Activated CD4-positive, alpha-beta T cell treated with anti-CD3 and anti-CD28 coated beads for 4 hours (primary cell): ENCODE results near the gene DYTN.
"Not testable (repeated sequence)": the region's sequence is repeated elsewhere in the genome, so short reads cannot be mapped to it uniquely, and the experiment has no call there.

Source experiments
- DNase-seq, 2 donors: peaks; one replicate each; pipeline ENCODE4 v3.0.0-alpha.2; 2020

Gene DYTN, protein sequence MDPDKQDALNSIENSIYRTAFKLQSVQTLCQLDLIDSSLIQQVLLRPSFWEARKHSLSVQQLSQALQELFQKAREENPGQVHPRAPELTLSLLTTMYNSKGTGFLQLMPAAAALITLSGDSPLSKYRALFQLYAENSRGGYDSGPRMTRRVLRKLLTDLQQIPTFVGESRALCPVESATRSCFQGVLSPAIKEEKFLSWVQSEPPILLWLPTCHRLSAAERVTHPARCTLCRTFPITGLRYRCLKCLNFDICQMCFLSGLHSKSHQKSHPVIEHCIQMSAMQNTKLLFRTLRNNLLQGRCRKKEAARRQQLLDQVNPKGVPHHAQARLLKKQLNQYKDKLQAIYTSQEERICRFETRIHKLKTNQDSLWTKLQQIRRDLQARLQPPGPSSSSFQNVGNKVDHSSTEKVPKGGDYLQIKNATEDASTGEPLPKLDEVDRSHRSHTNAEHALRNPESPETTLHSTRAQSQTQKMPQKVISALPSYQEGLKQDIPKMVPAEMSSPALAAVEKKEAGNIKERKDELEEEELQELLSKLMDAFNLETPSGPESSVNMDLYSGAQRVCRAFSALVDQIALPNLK

DNA sequence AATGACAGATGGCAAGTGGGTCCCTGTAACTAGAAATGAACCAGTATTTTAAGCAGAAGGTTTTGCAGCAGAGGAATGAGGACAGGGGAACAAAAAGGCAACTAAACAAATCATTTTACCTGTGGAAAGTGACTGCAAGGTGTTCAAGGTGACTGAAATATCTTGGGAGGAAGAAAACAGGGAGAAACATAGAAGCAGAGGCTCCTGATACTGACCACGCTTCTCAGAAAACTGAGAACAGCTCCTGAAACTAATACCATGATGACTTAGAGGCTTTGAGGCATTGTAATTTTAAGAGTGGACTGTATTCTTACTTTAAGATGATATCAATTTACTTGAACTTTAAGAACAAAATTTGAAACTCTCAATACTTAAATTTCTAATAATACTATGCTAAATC, at the start of gene DYTN:
Gene DYTN (minus strand): TSS at position 101 of the 400 bp plus-strand sequence. CDS start 117 bp downstream, outside the sequence.
- no peak for DNase-seq

DNA sequence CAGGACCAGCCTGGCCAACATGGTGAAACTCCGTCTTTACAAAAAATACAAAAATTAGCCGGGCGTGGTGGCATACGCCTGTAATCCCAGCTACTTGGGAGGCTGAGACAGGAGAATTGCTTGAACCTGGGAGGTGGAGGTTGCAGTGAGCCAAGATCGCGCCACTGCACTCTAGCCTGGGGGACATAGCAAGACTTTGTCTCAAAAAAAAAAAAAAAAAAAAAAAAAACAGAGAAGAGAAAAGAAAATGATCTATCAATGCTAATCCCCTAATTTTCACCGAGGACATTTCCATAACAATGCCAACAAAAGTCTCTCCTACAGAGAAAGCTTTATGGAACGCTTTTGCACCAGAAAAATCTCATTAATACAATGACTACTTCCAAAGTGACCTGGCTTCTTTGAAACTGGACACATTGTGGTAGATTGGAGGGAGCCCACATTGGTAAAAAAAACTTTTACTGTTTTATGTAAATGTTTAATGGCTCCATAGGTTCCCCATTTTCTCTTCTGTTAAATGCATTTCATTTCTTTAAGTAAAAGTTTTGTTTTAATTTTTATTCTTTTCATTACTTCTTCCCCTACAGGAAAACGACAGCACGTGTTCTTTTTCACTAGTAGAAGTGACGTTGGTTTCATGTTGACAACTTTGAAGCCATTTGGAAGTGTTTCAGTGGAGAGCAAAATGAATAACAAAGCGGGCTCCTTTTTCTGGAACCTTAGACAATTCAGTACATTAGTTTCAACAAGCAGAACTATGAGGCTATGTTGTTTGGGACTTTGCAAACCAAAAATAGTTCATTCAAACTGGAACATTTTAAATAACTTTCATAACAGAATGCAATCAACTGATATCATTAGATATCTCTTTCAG, 48.1 kb upstream of the DYTN start:
- DNase-seq, result no peak

DNA sequence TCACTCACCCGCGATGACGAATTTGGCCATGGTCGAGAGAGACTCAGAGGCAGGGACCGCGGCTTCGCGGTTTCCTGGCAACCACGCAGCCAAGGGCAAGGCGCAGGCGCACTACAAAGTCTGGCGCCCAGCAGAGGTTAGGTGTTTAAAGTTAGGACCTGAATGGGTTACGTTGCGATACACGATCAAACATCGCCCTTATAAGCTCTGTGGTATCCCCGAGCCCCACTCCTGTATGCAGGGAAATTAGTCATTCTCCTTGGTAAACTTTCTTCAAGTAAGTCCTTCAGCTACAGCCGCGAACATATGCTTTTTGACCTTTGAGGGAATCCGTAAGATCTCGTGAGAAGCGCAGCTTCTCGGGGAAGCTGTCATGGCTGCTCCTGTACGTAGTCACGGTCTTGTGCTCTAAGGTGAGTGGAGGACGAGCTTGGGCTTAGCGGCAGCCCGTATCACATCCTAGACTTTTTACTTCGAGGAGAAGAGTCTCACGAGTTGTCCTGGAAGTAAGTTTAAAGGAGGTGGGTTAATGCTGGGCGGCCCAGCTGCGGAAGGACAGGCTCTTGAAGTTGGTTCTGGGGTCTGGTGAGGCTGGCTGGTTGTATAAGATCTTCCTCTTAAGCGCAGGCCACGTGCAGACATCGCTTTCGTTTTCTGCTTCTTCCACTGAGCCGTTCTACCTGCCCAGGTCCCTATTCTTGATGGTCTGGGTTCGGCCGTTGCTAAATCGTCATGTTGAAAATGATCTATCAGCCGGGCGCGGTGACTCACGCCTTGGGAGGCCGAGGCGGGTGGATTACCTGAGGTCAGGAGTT, 47.3 kb upstream of the DYTN start, which contains the start of the genes FASTKD2 and MDH1B:
Gene FASTKD2 (plus strand): TSS at position 365 of the 815 bp plus-strand sequence. CDS start 1,088 bp downstream, outside the sequence.
Gene MDH1B (minus strand): TSS at position 87 of the 815 bp plus-strand sequence. CDS start 57 bp downstream, at position 30.
- DNase-seq, result peak; percentile 79 to 82

DNA sequence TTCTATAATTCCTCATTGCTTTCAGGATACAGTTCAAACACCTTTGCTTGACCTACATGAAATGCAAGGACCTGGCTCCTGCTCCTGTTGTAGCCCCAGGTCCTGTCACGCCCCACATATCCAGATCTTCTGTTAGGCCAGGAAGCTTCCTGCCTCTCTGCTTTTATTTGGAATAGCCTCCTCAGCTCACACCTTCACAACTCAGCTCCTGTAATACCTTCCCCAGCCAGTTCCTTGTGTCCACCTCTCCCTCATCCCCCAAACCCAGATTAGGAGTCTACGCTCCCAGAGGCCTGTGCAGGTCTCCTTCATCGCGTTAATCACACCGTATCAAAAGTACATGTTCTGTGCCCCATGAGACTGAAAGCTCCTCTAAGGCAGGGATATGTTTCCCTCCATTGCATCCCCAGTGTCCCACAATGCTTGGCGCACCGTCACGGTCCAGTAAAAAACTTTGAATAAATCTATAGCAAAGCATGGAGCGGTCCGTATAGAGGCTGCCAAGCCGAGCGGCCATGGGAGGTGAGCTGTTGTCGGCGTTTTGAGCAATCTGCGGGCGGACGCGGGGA, 46.6 kb upstream of the DYTN start:
- DNase-seq, result no peak

DNA sequence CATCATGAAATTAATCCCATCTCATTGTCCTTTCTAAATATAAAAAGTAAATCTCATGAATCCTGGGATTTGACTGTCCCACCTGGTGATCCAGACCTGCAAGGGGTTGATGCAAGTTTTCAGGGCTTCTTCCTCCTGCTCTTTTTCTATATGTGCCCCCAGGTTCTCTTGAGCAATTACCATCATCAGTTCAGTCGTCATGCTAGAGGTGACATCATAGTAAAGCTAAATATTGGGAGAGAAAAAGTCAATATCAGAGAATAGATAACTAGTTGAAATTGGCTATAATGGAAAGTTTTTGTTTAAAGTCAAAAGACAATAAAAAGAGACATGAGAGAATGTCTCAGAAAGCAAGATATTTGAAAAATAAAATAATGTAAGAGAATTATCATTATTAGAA, 38.6 kb upstream of the DYTN start:
- DNase-seq, result no peak

DNA sequence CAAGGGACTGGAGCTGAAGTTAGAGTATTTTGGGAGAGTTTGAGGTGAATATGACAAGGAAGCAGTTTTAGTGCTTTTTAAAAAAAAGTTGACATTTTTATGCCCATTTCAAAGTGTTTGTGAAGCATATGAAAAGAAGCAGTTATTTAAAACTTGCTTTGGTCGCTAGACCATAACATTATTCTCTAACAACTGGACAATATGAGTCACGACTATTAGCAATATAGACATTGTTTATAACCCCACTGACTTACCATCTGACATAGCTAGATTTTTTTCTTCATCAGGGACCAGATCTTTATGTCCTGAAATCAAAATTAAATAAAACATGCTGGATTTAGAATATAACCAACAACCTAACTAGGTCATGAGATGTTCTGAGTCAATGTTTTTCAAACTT, 22.6 kb upstream of the DYTN start:
- DNase-seq, result no peak

DNA sequence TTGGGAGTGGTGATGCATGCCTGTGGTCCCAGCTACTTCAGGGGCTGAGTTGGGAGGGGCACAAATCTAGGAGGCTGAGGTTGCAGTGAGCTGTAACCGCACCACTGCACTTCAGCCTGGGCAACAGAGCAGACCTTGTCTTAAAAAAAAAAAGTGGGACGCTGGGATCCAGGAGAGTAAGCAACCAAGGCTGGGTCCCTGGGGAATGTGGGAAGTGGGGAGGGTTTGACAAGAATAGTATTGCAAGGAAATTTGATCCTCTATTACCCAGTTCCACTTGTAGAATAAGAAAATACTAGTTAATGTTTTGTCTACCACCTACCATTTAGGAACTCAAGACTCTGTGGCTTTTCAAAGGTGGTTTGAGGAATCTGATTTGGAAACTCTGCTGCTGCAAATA, 21.1 kb upstream of the DYTN start:
- no peak for DNase-seq

DNA sequence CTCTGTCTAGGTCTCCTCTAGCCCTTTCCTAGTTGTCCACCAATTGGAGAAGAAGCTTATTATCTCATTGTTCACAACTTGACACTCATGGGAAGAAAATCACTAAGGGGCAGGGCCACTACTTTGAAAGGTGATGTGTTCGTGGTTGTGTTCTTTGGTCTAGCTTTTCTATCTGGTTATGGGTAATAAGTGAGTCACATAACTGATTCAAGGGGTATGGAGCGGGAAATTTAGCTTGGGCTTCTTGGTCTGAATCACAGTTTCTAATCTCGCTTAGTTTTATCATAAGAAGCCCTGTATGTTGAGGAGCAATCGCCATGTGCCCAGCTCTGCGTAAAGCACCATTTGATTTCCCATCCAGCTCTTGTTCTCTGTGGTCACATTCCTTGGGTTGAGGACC, 18.7 kb upstream of the DYTN start:
- no peak for DNase-seq

DNA sequence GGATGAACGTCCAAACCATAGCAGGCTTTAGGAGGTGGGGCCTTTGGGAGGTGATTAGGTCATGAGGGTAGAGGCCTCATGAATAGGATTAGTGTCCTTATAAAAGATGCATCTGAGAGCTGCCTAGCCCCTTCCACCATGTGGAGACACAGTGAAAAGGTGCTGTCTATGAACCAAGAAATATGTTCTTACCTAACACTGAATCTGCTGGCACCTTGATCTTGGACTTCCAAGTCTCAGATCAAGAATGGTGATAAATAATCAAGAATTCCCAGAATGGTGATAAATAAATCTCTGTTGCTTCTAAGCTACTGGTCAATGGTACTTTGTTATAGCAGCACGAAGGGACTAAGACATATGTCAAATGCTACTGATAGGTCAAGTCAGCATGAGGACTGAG, 15.1 kb upstream of the DYTN start:
- no peak for DNase-seq

DNA sequence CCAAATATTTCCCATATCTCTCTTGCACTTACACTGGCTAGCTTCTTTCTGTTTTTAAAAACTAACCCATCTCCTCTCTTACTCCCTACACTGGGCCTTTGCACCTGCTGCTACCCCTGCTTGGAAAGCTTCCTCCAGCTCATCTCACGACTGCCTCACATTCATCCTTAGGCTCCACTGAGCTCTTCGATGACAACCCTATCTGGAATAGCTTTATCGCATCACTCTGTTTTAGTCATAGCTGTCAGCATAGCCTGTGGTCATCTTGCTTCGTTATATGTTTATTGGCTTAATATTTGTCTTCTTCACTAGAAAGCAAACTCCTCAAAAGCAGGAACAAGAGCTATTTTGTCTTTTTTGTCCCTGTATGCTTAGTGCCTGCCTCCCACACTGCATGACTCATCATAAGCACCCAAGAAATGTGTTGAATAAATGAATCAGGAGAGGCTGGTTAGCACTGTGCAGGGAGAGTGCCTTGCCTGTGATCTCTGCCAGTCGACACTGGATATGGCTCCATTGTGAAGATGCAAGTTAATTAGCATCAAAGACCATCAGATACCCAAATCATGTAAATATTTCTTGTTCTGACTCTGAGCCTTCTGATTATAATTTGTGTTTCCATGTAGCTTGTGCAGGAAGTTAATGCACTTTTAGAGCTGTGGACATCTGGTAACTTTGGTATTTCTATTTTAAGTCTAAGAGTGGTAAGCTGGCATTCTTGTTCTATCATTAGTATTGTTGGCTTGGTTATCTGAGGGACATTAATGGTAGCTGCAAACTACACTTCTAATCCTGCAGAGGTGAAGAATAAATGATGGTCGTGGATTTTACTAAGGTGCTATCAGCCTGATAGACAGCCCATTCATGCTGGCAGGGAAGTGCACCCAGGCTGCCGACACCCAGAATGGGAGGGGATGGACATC, 10.3 kb upstream of the DYTN start:
- no peak for DNase-seq

DNA sequence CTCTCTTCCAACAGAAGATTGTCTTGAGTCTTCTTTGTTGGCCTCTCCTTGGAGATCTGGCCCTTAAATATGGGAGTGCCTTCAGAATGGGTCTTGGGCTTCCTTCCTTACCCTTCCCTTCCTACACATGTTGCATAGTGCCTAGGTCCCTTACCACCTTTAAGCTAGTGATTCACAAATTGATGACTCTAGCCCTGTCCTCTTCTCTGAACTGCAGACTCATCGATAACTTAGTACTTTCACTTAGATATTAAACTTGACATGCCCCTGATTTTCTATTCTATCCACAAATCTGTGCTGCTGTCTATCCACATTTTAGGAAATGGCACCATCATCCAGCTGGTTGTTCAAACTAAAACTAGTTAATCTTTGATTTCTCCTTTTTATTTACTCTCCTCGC, 9.1 kb upstream of the DYTN start:
- DNase-seq, result no peak

DNA sequence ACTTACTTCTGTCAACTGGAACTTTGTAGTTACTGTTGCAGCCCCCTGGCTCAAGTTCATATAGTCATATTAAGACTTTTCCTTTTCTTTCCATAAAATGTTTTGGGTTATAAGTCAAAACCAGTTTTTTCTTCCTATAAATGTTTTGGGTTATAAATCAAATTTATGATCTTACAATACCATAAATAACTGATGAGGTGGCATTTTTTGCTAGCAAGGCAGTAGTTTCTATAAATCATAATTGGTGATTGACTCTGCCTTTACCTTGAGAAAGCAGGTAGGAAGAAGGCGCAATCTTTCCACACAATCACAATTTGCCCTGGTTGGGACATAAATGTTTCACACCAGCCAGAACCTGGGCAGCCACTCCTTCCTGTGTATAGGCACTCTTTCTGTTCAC, 5.1 kb upstream of the DYTN start:
- DNase-seq, result no peak

DNA sequence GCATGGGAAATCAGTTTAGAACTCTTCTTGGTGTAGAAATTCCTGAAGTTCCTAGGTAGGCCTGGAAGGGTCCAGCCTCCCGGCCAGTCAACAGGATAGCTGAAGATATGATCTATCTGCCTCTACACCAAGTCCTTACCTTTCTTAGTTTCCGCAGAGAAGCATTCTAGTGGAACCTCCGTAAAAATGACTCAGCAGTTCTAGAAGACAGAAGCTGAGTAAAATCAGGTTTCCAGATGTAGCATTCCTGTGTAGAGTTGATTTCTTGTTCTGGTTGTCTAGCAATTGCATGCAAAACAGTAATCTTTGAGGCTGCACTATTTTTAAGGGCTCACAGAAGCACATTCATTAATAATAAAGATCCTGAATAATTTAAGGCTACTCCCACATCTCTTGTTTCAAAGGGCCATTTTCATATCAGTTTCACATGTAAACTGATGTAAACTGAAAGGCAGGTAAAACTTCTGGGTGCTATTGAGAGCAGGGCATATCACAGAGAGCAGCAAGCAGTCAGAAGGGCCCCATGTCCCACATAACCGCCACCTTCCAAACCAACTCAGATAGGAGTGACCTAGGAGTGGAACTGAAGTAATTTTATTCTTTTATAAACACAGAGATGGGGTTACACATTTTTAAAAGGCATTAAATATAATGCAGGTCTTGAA, 3.2 kb upstream of the DYTN start:
- no peak for DNase-seq

DNA sequence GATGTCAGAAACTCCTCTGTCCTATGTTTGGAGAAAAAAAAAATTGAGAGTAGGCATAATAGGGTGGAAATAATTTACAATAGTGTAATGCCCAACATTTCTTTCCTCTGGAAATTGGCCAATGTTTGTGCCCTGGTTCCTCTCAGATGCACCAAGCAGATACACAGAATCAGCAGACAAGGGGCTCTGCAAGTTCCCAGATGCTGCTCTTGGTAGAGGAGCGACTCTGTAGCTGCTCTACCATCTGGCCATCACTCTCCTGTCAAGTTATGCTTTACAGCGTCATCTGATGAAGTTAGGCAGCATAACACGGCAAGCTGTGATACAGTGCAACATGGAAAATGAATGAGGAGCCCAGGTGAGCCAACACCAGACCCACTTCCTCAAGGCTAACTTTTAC, 1.6 kb downstream of the DYTN start:
- no peak for DNase-seq

DNA sequence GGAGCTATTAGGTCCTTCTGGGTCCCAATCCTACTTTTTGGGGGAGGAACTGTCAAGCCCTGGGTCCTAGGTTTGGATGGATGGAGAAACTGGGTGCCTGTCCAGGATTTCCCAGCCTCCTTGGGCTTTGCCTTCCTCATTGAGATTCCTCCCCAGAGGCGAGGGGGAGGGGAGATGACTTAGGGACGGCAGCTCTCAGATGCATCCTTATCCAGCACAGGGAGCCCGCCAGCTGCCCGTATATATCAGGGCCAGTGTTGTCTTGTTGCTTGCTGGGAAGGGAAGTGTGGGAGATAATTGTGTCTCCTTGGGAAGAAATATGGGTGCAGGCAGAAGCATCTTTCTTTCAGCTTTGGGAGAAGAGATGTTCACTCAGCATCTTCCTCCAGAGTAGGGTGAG, 3.0 kb downstream of the DYTN start:
- not testable (repeated sequence) for DNase-seq

DNA sequence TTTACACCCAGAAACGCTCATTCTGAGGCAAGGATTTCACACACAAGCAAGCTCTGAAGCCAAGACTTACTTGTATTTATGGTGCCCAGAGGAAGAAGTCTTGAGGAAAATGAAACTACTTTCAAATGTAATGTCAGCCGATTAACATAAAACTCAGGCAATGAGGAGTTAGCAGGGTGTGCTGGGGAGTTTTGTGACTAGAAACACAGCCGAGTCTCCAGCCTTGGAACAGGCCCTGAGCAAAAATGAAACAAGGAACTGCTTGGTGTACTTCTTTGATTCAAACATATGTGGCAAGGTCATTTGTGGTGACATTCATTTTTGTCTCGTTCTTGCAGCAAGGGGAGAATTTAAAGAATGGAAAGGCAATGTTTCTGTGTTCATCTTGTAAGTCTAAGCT, 4.5 kb downstream of the DYTN start:
- no peak for DNase-seq

DNA sequence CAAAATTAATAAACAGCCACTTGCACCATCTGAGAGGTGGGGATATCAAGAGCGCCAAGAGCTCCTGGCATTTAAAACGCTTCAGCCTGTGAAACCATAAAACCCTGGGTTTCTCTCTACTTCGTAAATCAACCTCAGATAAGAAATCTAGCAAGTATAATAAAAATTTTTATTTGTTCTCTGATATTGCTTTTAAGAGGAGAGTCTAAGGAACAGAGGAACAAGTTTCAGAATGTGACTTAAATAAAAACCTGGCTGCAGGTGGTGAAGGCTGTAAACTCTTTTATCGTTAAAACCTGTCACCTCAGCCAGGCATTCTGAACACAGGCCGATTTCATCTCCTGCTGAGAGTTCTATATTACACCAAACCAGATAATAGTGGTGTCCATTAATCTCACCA, 9.9 kb downstream of the DYTN start:
- DNase-seq, result no peak

DNA sequence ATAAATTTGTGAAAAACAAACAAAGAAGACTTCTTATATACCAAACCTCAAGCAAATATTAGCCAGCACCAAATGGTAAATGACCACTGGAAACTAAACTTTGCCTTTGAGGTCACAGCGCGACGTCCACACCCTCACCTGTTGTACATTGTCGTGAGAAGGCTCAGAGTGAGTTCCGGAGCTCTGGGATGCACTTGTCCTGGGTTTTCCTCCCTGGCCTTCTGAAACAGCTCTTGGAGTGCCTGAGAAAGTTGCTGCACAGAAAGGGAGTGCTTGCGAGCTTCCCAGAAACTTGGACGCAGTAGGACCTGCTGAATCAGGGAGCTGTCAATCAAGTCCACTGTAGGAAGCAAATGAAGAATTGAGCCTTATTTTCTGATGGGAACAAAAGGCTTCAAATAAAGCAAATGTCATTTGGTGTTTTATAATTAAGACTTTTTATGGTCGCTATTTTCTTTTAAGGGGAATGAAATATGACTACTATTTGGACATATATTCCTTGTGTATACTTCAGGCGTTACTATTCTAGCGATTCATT, 11.0 kb downstream of the DYTN start:
- no peak for DNase-seq

DNA sequence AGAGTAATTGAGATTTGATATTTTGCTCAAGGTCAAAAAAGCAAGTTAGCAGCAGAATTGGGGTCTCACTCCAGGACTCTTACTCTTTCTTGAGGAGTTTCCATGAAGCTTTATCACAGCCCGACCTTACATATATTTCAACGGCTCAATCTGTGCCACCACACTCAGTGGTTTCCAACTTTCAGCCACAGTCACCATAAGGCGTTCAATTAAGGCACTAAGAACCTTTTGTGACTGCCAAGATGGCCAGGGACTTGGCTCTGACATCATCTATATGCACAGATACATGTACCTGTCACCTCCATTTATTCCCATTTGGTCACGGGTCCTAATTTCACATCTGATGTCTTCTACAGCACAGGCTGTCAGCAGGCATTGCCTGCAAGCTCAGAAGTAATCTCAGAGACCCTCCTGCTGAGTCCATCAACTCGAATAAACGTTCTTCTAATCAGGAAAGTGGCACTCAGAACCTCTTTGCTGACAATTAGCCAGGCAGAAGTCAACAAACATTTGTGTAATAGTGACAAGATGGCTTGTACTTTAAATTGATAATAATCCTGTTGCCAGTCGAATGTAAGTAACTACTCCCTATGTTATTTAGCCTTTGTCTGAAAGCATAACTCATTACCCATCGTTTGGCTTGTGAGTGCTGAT, 16.1 kb downstream of the DYTN start:
- DNase-seq, result no peak

DNA sequence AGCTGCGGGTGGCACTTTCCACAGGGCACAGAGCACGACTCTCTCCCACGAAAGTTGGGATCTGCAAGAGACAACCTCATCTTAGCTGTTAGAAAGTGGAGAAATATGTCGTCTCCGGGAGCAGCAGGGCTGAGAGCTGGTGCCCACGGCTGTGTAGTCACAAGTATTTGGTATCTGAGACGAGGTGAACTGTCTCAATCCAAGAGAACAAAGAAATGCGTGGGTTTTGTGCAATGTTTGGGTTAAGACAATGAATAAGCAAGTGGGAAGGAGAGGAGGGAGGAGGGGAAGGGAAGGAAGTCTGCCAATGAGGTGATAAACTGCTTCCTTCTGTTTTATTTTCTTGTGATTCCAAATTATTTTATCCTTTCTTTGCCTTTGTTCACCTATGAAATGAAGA, 18.0 kb downstream of the DYTN start:
- no peak for DNase-seq
